Measurements from ENCODE around the gene PNMT. TPM values are rescaled to one million over a fixed set of nuclear protein-coding genes. Genes with fewer than 3 reads are reported as not detected.

PNMT gene
- total RNA-seq, 2 donors from 2014 or later = 0.47 TPM; not detected in 1

DNA sequence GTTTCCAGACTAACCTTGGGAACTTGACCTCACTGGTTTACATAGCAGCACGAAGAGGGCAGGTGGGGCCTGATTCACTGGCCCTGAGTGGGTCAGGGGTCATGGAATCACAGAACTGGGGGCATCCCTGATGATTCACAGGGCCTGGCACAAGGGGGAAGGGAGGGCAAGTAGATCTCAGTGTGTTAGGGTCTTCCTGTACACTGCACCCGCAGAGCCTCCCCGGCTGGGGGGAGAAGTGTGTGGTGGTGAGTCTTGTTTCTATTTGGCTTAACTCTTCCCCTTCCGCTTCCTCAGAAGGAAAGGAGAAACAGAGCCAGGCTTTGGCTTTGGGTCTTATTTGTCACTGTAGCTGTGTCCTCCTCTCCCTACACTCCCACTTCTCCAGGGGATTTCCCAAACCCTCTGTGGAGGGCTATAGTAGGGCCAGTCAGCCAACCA is 27.6 kb upstream of the PNMT start:
- H3K4me1 ChIP-seq = peaks cover 16% of the 10 kb centered on the region
- H3K27me3 ChIP-seq = no peaks in the 10 kb centered on the region
- no peaks in the 10 kb centered on the region for H3K9me3 ChIP-seq
- H3K9ac ChIP-seq (ENCODE audit: low read depth in 2 of 2, low read length in 2 of 2) = no peak overlapping the region
- TF ChIP-seq, protein P1, sequence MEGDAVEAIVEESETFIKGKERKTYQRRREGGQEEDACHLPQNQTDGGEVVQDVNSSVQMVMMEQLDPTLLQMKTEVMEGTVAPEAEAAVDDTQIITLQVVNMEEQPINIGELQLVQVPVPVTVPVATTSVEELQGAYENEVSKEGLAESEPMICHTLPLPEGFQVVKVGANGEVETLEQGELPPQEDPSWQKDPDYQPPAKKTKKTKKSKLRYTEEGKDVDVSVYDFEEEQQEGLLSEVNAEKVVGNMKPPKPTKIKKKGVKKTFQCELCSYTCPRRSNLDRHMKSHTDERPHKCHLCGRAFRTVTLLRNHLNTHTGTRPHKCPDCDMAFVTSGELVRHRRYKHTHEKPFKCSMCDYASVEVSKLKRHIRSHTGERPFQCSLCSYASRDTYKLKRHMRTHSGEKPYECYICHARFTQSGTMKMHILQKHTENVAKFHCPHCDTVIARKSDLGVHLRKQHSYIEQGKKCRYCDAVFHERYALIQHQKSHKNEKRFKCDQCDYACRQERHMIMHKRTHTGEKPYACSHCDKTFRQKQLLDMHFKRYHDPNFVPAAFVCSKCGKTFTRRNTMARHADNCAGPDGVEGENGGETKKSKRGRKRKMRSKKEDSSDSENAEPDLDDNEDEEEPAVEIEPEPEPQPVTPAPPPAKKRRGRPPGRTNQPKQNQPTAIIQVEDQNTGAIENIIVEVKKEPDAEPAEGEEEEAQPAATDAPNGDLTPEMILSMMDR (IDR thresholded peaks at IDR 0.05) = no peak
- intact Hi-C loops (cut with DNase I) = no loop called here
- DNase-seq = no peak
- no peak overlapping the region for H3K4me3 ChIP-seq
- H3K27ac ChIP-seq = no peak overlapping the region
- no peaks in the 10 kb centered on the region for H3K36me3 ChIP-seq

DNA sequence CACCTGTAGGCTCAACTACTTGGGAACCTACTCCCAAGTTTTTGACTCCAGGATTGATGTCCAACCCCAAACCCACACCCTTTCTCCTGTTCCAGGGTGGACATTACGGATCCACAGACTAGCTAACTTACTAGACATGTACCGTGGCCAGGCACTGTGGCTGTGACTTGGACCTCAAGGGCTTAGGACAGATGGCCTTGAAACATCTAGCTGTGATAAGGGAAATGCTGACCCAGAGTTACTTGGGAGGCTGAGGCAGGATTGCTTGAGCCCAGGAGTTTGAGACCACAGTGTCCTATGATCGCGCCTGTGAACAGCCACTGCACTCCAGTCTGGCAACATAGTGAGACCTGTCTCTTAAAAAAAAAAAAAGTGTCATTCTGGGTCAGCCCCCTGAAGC is 27.2 kb upstream of the PNMT start:
- Histone ChIP-seq H3K4me3 (no peak overlapping the region), H3K9ac (ENCODE audit: low read depth in 2 of 2, low read length in 2 of 2) (no peak overlapping the region), H3K27ac (no peak overlapping the region), H3K27me3 (no peaks in the 10 kb centered on the region), H3K9me3 (no peaks in the 10 kb centered on the region), H3K4me1 (peaks cover 16% of the 10 kb centered on the region), H3K36me3 (no peaks in the 10 kb centered on the region)
- intact Hi-C loops (cut with DNase I) = no loop called here
- TF ChIP-seq, protein P1 (IDR thresholded peaks at IDR 0.05) = no peak
- DNase-seq = no peak

DNA sequence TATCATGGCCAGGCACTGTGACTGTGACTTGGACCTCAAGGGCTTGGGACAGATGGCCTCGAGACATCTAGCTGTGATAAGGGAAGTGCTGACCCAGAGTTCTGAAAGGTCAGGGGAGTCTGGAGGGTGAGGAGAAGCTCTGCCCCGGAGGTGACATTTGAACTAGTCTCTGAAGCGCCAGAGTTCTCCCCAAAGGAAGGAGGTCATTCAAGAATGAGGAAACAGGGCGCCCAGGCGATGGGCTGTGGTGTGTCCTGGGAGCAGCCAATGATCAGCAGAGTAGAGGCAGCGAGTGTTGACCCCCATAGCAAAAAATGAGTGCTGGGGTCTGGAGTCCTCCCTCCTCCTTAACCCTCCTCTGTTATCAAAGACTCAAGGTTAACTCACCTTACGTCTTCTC is 26.4 kb upstream of the PNMT start:
- no peak for DNase-seq
- TF ChIP-seq, protein P1 (IDR thresholded peaks at IDR 0.05) = no peak
- H3K4me1 ChIP-seq = peaks cover 16% of the 10 kb centered on the region
- intact Hi-C loops (cut with DNase I) = no loop called here
- no peak overlapping the region for H3K9ac ChIP-seq (ENCODE audit: low read depth in 2 of 2, low read length in 2 of 2)
- no peak overlapping the region for H3K4me3 ChIP-seq
- no peak overlapping the region for H3K27ac ChIP-seq
- no peaks in the 10 kb centered on the region for H3K27me3 ChIP-seq
- no peaks in the 10 kb centered on the region for H3K9me3 ChIP-seq
- no peaks in the 10 kb centered on the region for H3K36me3 ChIP-seq

DNA sequence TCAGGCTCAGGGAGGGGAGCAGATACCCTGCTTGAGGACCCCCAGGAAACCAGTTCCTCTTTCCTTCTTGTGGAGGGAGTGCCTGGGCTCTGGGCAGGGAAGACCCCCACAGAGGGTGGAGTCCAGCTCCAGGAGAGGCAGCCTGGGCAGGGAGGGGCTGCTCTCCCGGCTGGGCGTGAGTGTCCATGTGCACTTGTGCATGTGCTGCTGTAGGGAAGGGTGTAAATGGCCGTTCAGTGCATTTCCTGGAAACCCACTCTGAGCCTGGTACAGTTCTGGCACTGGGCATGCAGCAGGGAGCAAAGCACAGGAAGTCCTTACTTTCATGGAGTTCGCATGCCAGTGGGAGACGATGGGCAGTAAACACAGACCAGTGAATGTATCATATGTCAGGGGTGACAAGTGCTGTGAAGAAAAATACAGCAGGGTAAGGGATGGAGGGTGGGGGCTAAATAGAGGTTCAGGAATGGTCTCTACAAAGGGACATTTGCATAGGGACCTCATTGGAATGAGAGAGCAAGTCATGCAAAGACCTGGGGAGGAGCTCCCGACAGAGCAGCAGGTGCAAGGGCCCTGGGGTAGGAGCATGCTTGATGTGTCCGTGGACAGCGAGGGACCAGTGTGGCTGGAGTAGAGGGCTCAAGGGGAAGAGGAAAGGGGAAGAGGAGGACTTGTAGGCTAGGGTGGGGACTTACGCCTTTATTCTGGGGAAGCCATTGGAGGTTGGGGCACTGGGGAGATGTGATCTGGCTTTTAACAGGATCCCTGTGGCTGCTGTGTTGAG is 25.8 kb upstream of the PNMT start:
- no peak for DNase-seq

DNA sequence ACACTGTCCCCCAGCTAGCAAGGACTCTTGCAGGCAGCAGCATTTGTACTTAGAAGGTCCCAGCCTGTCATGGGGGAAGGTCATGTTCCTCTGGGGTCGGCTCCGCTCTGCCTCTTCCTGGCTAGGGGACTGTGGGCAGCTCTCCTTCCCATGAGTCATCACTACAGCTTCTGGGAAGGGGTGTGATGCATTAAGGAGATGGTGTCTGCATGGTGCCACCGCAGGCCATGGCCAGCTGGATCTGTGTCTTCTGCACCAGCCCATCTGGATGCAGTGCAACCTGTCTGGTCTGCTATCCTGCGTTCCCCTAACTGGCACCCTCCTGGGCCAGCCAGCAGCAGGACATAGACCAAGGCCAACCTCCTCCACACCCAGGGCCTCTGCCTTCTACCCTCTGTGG is 25.0 kb upstream of the PNMT start:
- no peak for DNase-seq
- Histone ChIP-seq H3K4me3 (no peak overlapping the region), H3K36me3 (no peaks in the 10 kb centered on the region), H3K9ac (ENCODE audit: low read depth in 2 of 2, low read length in 2 of 2) (no peak overlapping the region), H3K9me3 (no peaks in the 10 kb centered on the region), H3K27ac (no peak overlapping the region), H3K4me1 (peaks cover 9% of the 10 kb centered on the region), H3K27me3 (no peaks in the 10 kb centered on the region)
- TF ChIP-seq, protein P1 (IDR thresholded peaks at IDR 0.05) = no peak
- intact Hi-C loops (cut with DNase I) = no loop called here

More for the DNA sequence above, 25.8 kb upstream of the PNMT start:
- no peaks in the 10 kb centered on the region for H3K27me3 ChIP-seq
- no peaks in the 10 kb centered on the region for H3K9me3 ChIP-seq
- peaks cover 16% of the 10 kb centered on the region for H3K4me1 ChIP-seq
- TF ChIP-seq, protein P1 (IDR thresholded peaks at IDR 0.05) = no peak
- intact Hi-C loops (cut with DNase I) = no loop called here
- H3K9ac ChIP-seq (ENCODE audit: low read depth in 2 of 2, low read length in 2 of 2) = no peak overlapping the region
- no peak overlapping the region for H3K27ac ChIP-seq
- no peak overlapping the region for H3K4me3 ChIP-seq
- no peaks in the 10 kb centered on the region for H3K36me3 ChIP-seq

All from colonic mucosa (tissue), 4 donors.